Activated CD4-positive, alpha-beta T cell treated with anti-CD3 and anti-CD28 coated beads, Interleukin-2, amount 50 U/mL, for 48 hours (primary cell): Measurements from ENCODE around the gene SAMD5.
"Not testable (repeated sequence)": the region's sequence is repeated elsewhere in the genome, so short reads cannot be mapped to it uniquely, and the experiment has no call there.

Experiments used
- DNase-seq, 2 experiments: peaks; one replicate each; pipeline ENCODE4 v3.0.0-alpha.2; 2020

Gene SAMD5

DNA sequence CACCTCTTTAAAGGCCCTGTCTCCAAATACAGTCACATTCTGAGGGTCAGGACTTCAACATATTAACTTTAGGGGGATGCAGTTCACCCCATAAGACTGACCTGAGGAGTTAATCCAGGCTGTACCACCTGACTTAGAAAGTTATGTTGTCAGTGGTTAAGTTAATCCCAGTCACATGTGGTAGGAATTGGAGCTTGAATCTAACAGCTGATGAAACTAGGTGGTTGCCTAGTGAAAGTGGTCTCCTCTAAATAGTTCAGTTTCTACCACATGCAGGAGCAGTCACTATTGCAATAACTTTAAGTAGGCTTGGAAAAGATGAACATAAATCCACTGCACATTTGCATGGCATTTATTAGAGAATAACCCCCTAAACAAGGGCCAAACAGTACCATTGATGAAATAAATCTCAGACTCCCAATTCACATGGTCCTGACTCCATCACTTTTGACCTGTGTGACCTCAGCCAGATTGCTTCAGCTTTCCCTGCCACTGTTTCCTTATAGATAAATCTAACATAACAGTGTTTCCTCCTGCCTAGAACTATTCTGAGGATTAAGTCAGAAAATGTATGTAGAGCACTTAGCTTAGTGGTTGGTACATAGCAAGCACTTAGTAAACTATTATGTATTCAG, 20.1 kb downstream of the SAMD5 start:
- no peak for DNase-seq

DNA sequence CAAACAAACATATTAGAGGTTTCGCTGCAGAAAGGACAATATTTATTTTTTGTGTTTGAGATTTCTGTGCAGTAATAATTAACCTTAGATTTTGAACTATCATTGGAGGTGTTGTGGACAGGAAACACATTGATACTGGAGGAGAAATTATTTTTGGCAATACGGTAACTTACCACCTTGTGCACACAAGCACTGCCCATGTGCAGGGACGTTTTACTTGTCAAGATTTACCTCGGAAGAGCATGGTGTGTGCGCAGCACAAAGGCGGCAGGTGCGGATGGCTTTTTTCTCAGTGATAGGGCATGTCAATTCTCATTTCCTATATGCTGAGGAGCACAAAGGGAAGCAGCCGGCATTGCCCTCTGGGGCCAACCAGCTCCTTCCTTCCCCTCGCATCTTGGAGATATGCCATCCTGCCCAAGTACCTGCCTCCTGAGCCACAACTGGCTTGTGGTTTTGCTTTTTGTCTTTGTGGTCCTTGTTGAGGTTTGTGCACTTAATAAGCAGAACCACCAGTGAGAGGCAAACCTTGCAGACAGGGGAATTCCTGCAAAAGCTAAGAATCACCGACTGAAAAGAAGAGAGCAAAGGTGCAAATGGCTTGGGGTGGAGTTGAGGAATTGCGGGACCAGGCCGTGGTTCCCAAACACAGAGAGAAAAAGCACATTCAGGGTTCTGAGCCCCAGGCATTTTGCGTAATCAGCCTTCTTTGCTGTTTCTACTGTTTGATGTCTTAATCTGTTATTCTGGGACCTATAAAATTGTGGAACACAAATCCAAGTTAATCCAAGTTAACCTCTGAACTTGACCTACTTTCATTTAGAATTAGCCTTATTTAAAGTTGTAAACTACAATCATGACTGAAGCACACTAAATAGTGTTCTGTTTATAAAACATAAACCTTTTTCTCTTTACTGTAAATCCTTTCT, 21.9 kb downstream of the SAMD5 start:
- no peak for DNase-seq

DNA sequence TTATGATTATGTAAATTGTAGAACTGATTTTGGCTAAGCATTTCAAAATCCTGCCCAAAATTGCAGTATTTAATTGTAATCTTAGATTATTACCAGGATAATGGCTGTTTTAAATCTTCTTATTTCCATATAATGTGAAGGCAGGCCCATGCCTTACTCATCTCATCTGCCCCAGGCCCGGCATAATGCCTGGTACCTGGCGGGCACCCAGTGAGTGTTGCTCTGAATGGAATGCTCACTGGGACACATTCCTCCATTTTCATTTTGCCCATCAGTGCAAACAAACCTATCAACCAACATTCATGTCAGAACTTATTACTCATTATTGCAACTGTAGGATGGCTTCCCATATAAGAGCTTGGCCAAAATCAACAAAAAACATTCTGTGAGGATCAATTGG, 22.8 kb downstream of the SAMD5 start:
- no peak for DNase-seq

DNA sequence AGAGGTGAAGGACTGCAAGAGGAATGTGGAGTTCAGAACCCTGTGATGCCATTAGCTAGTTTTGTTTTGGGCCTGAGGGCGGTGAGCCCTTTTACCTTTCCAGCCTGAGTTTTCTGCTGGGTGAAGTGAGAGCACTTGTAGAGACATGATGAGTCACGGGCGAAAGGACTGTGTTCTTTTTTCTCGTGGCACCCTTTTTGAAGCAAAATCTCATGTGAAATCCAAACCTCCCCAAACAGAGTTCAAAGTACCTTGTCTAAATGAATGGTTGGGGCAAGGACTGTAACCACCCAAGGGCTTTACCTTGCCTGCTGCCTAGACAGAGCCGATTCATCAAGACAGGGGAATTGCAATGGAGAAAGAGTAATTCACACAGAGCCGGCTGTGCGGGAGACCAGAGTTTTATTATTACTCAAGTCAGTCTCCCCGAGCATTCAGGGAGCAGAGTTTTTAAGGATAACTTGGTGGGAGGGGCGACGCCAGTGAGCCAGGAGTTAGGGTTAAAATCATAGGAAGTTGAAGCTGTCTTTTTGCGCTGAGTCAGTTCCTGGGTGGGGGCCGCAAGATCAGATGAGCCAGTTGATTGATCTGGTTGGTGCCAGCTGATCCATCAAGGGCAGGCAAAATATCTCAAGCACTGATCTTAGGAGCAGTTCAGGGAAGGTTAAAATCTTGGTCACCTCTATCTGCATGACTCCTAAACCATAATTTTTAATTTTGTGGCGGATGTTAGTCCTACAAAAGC, 25.8 kb downstream of the SAMD5 start:
- DNase-seq, result no peak

DNA sequence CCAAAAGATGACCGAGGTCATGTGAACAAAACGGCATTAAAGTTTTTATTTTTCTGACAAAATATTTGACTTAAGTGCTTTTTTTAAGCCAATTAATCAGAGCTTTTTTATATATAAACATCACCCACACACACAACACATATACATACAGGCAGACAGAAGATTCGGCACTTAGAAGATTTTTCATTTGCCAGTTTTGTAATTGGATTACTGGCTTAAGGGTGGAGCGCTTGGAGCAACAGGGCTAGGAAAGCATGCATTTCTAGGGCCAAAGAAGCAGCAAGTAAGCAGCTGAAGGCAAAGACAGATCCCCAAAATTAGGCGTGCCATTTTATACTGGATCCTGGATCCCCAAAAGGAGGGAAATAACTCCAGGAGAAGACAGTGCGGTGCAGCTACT, 30.3 kb downstream of the SAMD5 start:
- DNase-seq, result no peak

DNA sequence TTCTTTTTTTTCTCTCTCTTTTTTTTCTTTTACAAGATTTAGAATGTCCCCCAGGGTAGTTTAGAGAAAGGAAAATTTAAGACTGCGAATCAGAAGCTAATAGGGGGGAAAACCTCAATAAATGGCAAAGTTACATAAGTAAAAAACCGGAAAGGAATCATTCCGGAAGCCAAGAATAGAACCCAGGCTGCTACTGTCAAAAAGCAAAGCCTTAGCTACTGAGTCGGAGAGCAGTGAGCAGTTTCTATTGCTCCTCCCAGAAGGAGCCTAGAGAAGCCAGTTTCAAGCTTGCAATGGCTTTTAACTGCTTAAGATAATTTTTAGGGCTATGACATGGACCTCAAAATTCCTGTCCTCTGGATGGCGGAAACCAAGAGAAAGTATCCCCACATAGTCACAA, 31.6 kb downstream of the SAMD5 start:
- no peak for DNase-seq

DNA sequence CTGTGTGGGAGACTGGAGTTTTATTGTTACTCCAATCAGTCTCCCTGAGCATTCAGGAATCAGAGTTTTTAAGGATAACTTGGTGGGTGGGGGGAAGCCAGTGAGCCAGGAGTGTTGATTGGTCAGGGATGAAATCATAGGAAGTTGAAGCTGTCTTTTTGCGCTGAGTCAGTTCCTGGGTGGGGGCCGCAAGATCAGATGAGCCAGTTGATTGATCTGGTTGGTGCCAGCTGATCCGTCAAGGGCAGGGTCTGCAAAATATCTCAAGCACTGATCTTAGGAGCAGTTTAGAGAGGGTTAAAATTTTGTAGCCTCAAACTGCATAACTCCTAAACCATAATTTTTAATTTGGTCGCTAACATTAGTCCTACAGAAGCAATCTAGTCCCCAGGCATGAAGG, 33.9 kb downstream of the SAMD5 start:
- DNase-seq, result not testable (repeated sequence)

DNA sequence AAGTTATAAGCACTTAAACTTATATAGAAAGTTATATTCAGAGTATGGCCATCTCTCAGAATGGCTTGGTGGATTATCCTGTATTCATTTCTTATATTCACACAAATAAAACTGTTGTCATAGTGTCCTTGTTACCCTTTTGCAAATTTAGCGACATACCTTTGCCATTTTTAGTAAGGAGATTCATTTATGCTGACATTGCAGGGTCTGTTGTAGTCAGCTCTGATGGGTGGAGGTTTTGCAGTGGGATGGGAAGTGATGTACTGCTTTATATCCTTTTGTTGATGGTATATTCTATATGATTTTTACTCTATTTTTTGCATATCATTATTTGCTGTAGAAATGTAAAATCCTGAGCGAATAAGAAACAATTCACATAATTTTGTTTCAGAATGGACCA, 35.9 kb downstream of the SAMD5 start:
- DNase-seq, result no peak

DNA sequence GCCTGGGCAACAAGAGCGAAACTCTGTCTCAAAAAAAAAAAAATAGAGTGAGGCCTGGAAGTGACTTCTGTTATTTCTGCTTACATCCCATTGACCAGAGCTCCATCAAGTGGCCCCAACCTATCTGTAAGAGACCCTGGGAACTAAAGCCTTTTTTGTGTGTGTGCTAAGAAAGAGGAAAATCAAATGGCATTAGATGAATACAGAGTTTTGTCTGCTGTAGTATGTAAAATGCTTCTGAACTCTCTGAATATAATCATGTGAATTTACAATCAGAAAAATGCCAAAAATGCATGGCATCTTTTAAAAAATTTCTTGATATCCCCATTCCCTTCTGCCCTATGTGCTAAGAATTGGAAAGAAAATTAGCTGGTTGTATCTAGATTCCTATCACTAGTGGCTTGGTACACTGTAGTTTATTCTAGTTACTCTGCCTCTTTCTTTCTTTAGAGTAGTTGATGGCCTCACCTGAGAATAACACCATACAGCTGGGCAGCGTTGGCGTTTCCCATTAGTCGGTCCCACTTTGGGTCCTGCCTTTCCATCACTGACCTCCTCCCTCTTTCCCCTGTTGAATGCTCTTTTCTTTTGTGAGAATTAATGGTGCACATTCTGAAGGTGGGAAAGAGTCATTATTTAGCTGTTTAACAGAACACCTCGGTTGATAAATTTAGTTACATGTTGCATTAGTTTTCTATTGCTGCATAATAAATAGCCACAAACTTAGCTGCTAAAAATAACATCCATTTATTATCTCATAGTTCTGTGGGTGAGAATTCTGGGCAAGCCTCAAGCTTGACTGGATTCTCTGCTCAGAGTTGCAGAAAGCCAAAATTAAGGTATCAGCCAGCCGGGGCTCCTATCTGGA, 38.2 kb downstream of the SAMD5 start:
- DNase-seq, result no peak

DNA sequence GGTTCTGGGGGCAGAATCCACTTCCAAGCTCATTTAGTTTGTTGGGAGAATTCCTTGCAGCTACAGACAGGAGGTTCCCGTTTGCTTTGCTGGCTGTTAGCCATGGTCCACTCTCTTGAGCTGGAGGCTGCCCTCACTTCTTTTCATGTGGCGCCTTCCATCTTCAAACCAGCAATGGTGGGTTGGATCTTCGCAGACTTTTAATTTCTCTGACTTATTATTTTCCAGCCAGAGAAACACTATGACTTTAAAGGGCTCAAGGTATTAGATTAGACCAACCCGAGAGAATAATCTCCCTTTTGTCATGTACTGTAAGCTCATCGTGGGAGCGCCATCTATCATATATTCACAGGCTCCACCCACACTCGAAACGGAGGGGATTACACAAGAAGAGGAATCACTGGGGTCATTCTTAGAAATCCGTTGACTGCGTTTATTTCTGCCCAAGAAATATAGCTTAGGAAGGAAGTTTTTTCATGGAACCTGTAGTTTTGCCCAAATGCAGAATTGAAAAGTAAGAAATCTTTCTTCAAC, 38.9 kb downstream of the SAMD5 start:
- DNase-seq, result no peak

DNA sequence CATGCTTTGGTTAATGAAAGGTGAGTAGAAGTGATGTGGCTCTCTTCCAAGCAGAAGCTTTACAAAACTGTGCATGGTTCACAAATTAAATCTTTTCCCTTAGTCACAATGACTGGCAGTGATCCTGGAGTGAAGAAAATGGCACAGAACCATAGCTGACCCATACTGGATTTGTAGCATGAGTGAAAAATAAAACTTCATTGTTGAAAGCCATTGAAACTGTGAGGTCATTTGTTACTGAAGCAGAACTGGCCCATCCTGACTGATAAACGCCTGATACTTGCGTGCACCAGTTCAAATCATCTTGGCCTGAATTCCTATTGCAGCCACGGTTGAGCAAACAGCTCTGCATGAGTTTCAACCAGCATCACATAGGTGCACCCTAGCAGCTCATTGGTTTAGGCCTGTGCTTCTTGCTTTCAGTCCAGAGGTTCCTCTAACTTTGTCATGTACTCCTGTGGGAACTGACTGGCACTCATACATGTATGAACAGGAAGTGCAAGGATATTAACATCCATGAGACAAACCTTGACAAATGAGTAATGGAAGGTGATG, 40.5 kb downstream of the SAMD5 start:
- no peak for DNase-seq

DNA sequence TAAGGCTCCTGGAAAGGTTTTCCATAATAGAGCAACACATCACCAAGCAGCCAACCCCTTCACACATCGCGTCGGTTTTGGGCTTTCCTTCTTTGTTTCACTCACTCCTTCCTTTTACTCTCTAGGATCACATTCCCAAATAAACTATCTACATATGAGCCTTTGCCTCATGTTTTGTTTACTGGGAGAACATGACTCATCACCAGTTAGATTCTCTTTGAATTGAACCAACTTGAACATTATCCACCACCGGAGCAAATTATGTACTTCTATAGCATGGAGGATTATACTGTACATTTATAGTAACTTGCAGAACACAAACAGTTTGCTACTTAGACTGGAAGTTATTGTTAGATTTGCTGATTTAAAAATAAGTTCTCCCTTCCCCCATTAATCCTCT, 41.0 kb downstream of the SAMD5 start:
- no peak for DNase-seq

DNA sequence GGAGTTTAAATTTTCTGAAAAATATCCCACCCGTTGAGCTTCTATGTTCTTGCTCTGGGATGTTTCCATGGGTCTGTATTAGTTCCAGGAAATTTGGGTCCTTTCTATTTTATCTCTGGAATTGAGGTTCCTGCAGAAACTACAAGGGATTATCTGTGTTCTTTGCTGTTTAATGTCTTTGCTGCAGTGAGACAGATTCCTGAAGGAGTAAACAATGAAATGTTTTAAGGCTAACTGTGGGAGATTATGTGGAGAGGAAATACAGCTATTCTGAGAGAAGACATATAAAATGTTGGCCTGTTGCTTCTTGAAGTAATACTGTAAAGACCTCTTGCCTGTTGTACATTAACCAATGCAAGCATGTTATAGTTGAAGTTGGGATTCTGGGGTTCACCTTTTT, 43.5 kb downstream of the SAMD5 start:
- no peak for DNase-seq

DNA sequence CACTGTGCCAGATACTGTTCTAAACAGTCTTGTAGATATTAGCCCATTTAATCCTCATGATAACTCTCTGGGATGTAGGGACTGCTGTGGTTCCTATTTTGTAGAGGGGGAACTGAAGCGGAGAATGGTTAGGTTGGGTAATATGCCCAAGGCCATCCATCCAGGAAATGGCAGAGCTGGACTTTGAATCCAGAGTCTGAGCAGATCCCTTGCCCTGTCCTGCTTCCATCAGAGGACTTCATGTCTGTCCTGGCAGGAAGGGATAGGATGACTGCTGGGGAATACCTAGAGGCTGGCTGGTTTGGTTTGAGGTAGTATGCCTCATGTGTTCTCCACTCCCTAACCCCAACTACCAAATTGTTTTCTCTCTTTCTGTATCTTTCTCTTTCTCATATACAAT, 44.6 kb downstream of the SAMD5 start:
- DNase-seq, result no peak

DNA sequence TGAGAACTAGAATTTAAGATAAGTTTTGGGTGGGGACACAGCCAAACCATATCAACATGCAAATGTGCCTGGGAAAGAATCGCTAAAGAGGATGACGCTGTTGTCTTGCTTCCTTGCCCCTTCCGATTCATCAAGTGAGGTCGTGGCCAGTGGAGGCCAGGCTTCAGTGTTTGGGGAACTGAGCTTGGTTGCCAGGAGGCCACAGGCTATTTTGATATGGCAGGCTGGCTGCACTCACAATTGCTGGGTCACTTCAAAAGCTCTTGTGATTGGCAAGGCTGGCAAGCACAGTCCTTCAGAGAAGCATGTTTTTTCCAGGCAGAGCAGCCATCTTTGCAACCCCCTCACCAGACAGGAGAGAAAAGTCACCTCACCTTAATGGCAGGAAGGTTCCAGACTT, 45.8 kb downstream of the SAMD5 start:
- DNase-seq, result no peak

DNA sequence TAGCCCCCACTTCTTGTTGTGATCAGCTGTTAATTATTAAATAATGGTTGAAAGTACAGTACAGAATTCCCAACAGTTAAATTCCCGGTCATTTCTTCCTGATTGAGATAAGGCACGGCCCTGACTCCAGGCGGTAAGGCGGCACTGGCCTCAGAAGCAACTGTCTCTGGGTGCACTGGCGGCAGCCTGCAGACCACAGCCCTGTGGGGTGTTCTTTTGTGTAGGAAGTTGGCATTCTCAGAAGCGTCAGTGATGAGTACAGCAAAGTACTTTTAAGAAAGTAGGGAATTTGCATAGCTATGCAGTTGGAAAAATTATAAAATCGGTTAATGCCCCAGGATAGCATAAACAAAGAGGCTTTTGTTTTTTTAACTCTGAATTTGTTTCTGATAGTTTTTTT, 50.5 kb downstream of the SAMD5 start:
- no peak for DNase-seq

DNA sequence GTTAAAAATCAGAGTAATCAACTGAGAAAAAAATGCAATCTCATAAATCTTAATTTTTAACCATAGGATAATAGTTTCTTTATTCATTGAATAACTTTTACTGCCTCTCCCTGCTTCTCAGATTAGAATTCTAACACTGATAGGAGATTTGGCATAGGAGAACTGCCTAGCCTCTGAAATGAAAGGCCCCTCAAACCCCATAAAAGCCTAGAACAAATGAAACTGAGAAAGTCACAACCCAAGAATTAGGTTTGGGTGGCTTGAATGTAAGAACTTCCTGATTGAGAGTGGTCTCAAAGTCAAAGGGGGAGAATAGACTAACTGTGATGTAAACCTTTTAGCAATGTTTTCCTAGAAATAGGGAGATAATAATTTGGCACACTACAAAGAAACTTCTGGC, 52.2 kb downstream of the SAMD5 start:
- no peak for DNase-seq

DNA sequence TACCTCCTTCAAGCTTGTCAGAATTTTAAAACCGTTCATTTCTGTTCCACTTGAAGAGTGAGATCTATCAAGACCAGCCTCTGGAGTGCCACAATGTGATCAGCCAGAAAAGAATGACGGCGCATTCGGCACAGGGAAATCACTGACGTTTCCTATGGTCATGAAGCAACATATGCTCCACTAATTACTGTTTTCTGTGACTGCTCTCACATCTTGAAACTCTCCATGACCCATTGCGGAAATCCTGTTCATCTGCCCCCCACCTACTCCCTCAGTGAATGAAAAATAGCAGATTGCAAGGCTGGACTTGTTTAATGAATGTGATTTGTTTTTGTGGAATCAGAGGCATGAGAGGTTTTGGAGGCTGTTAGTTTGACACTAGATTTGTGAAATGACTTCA, 53.2 kb downstream of the SAMD5 start:
- DNase-seq, result no peak

DNA sequence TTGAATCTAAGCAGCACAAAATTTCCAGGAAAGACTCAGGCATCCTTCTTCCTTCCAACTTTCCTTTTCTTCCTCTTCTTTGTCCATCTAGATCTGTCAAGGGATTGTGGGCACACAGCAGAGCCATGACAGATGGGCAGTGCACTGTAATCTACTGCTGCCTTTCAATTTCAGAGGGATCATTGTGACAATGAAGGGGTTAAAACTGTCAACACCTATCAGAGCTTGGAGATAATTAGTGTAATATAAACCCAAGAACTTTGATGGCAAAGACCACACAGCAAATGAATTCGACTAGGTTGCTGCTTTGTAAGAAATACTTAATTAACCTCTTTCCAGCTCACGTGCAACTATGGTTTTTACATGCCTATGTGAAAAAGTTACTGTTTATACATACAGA, 55.0 kb downstream of the SAMD5 start:
- DNase-seq, result no peak

DNA sequence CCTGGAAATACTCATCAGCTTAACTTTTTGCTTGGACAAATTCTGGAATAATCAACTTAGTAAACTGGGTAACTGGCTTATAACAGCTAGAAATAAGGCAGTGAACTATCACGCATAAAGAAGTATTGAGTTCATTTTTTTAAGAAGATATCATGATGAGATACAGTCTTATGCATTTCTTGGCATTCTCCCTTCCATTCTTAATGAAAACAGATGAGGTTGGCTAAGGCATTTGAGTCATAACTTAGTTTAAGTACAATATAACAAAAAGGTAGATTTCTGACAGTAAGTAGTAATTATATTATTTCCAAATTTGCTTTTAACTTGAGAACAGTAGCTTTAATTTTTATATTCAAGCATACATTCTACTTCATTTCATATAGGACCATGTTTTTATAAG, 56.1 kb downstream of the SAMD5 start:
- DNase-seq, result no peak

DNA sequence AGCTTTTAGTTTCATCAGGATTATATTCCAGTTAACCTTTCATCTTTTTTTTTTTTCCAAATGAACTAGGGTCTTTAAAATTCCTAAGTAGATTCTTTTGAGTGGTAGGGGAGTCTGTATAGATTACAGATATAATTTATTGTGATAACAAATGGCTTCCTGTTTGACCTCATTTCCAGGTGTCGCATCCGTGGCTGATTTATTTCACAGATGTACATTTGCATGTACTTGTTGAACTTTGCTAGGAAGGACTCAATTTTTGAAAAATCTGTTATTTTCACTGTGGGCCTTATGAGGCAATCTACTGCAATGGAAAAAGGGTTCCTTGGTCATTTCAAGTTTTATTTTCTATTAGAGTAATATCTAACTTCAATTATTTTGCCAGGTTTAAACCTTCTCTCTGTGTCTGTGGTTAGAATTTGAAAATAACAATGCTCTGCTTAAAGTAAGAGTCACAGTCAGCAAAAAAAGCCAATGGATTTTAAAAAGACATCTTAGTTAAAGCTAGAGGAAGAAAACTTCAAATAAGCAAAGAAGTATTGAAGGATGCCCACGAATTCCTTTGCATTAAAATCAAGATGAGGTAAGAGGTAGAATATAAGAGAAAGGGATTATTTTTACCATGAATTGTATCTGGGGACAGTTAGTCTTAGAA, 57.9 kb downstream of the SAMD5 start:
- DNase-seq, result no peak
